Type B pancreatic cell (in vitro differentiated cells): Measurements from ENCODE around the gene SIAH3. TPM values are rescaled to one million over a fixed set of nuclear protein-coding genes. Genes with fewer than 3 reads are reported as not detected.
A peak's percentile ranks its signal among the peaks of the same experiment; 100 is the strongest.

Experiments used
- DNase-seq: peaks from one replicate; pipeline ENCODE4 v3.0.0; 2021; ENCODE audit warnings: mixed read lengths; ENCODE audit not compliant: unreplicated experiment; ENCODE audit errors: extremely low spot score
- H3K27ac Mint-ChIP-seq: 2 replicates; pipeline ENCODE4 v1.8.0; 2021; ENCODE audit warnings: mild to moderate bottlenecking, mixed read lengths
- H3K27me3 Mint-ChIP-seq: 2 replicates; pipeline ENCODE4 v1.8.0; 2021; ENCODE audit warnings: mixed read lengths
- H3K36me3 Mint-ChIP-seq: 2 replicates; pipeline ENCODE4 v1.8.0; 2021; ENCODE audit warnings: mixed read lengths
- H3K4me1 Mint-ChIP-seq: one replicate; pipeline ENCODE4 v1.8.0; 2021; ENCODE audit warnings: mixed read lengths; ENCODE audit not compliant: unreplicated experiment
- H3K4me3 Mint-ChIP-seq: 2 replicates; pipeline ENCODE4 v1.8.0; 2021; ENCODE audit warnings: mild to moderate bottlenecking, mixed read lengths
- H3K9me3 Mint-ChIP-seq: 2 replicates; pipeline ENCODE4 v1.8.0; 2021; ENCODE audit warnings: mixed read lengths
- CTCF ChIP-seq: fragments of 200-600 bp; sonication (generic); conservative IDR thresholded peaks from 2 replicates; pipeline ENCODE4 v1.5.0; 2021; ENCODE audit warnings: antibody characterized with exemption, mild to moderate bottlenecking
- total RNA-seq: library from RNA; stranded (reverse); gene quantifications from 2 replicates; pipeline ENCODE4 v1.2.1, GENCODE V29; 2021; ENCODE audit warnings: low replicate concordance

Gene SIAH3
- total RNA-seq, 1 donor from 2014 or later: 0.53 TPM

GRCh38 chr13:45798851-45799250 lies 52.7 kb downstream of the SIAH3 start:
- no peaks in the 10 kb centered on the region for H3K36me3 Mint-ChIP-seq
- no peak overlapping the region for H3K4me3 Mint-ChIP-seq
- peaks cover 14% of the 10 kb centered on the region for H3K27me3 Mint-ChIP-seq
- DNase-seq: no peak
- TF ChIP-seq CTCF: no peak
- no peaks in the 10 kb centered on the region for H3K9me3 Mint-ChIP-seq
- peaks cover 12% of the 10 kb centered on the region for H3K4me1 Mint-ChIP-seq
- H3K27ac Mint-ChIP-seq: no peak overlapping the region

- Mint-ChIP-seq H3K36me3 (no peaks in the 10 kb centered on the region), H3K27ac (no peak overlapping the region), H3K4me1 (peaks cover 17% of the 10 kb centered on the region), H3K4me3 (no peak overlapping the region), H3K9me3 (no peaks in the 10 kb centered on the region), H3K27me3 (peaks cover 20% of the 10 kb centered on the region)
- no peak for TF ChIP-seq CTCF
- DNase-seq: no peak
These were observed 54.9 kb downstream of the SIAH3 start for GRCh38 chr13:45796426-45797235.

GRCh38 chr13:45792827-45793303 lies 58.7 kb downstream of the SIAH3 start:
- Mint-ChIP-seq H3K9me3 (no peaks in the 10 kb centered on the region), H3K36me3 (no peaks in the 10 kb centered on the region), H3K27ac (peak overlapping the region; percentile 8), H3K4me1 (peaks cover 5% of the 10 kb centered on the region), H3K4me3 (no peak overlapping the region), H3K27me3 (peaks cover 32% of the 10 kb centered on the region)
- DNase-seq: no peak
- TF ChIP-seq CTCF: no peak

- Mint-ChIP-seq H3K36me3 (no peaks in the 10 kb centered on the region), H3K9me3 (no peaks in the 10 kb centered on the region), H3K27me3 (peaks cover 28% of the 10 kb centered on the region), H3K4me3 (no peak overlapping the region), H3K4me1 (peaks cover 14% of the 10 kb centered on the region), H3K27ac (no peak overlapping the region)
- TF ChIP-seq CTCF: no peak
- DNase-seq: no peak
These were observed 63.5 kb downstream of the SIAH3 start for GRCh38 chr13:45788011-45788410.

- TF ChIP-seq CTCF: no peak
- H3K4me1 Mint-ChIP-seq: peaks cover 16% of the 10 kb centered on the region
- DNase-seq: no peak
- no peaks in the 10 kb centered on the region for H3K36me3 Mint-ChIP-seq
- H3K27ac Mint-ChIP-seq: no peak overlapping the region
- H3K27me3 Mint-ChIP-seq: peaks cover 23% of the 10 kb centered on the region
- no peak overlapping the region for H3K4me3 Mint-ChIP-seq
- H3K9me3 Mint-ChIP-seq: no peaks in the 10 kb centered on the region
These were observed 64.2 kb downstream of the SIAH3 start for GRCh38 chr13:45787346-45787745.
